Type B pancreatic cell (in vitro differentiated cells): Measurements from ENCODE around the gene MPP1. TPM values are rescaled to one million over a fixed set of nuclear protein-coding genes. Genes with fewer than 3 reads are reported as not detected.
"Not testable (repeated sequence)": the region's sequence is repeated elsewhere in the genome, so short reads cannot be mapped to it uniquely, and the experiment has no call there.

ENCODE experiments used
- DNase-seq: peaks from one replicate; pipeline ENCODE4 v3.0.0; 2021; ENCODE audit warnings: mixed read lengths; ENCODE audit not compliant: unreplicated experiment; ENCODE audit errors: extremely low spot score
- H3K27ac Mint-ChIP-seq: 2 replicates; pipeline ENCODE4 v1.8.0; 2021; ENCODE audit warnings: mild to moderate bottlenecking, mixed read lengths
- H3K27me3 Mint-ChIP-seq: 2 replicates; pipeline ENCODE4 v1.8.0; 2021; ENCODE audit warnings: mixed read lengths
- H3K36me3 Mint-ChIP-seq: 2 replicates; pipeline ENCODE4 v1.8.0; 2021; ENCODE audit warnings: mixed read lengths
- H3K4me1 Mint-ChIP-seq: one replicate; pipeline ENCODE4 v1.8.0; 2021; ENCODE audit warnings: mixed read lengths; ENCODE audit not compliant: unreplicated experiment
- H3K4me3 Mint-ChIP-seq: 2 replicates; pipeline ENCODE4 v1.8.0; 2021; ENCODE audit warnings: mild to moderate bottlenecking, mixed read lengths
- H3K9me3 Mint-ChIP-seq: 2 replicates; pipeline ENCODE4 v1.8.0; 2021; ENCODE audit warnings: mixed read lengths
- CTCF ChIP-seq: fragments of 200-600 bp; sonication (generic); conservative IDR thresholded peaks from 2 replicates; pipeline ENCODE4 v1.5.0; 2021; ENCODE audit warnings: antibody characterized with exemption, mild to moderate bottlenecking
- total RNA-seq: library from RNA; stranded (reverse); gene quantifications from 2 replicates; pipeline ENCODE4 v1.2.1, GENCODE V29; 2021; ENCODE audit warnings: low replicate concordance

The MPP1 gene
- total RNA-seq, 1 donor from 2014 or later: 13.8 TPM

- no peaks in the 10 kb centered on the region for H3K36me3 Mint-ChIP-seq
- H3K4me3 Mint-ChIP-seq: no peak overlapping the region
- no peaks in the 10 kb centered on the region for H3K9me3 Mint-ChIP-seq
- H3K4me1 Mint-ChIP-seq: no peaks in the 10 kb centered on the region
- DNase-seq: no peak
- TF ChIP-seq CTCF: no peak
- no peaks in the 10 kb centered on the region for H3K27me3 Mint-ChIP-seq
- H3K27ac Mint-ChIP-seq: no peak overlapping the region
Observed at GRCh38 chrX:154824638-154825037, 19.4 kb upstream of the MPP1 start.

- no peak overlapping the region for H3K27ac Mint-ChIP-seq
- no peak for TF ChIP-seq CTCF
- H3K36me3 Mint-ChIP-seq: no peaks in the 10 kb centered on the region
- no peaks in the 10 kb centered on the region for H3K9me3 Mint-ChIP-seq
- H3K27me3 Mint-ChIP-seq: no peaks in the 10 kb centered on the region
- DNase-seq: no peak
- H3K4me3 Mint-ChIP-seq: no peak overlapping the region
- H3K4me1 Mint-ChIP-seq: no peaks in the 10 kb centered on the region
Observed at GRCh38 chrX:154822029-154822428, 16.7 kb upstream of the MPP1 start.

- Mint-ChIP-seq H3K4me1 (no peaks in the 10 kb centered on the region), H3K27me3 (no peaks in the 10 kb centered on the region), H3K36me3 (no peaks in the 10 kb centered on the region), H3K4me3 (no peak overlapping the region), H3K27ac (no peak overlapping the region), H3K9me3 (no peaks in the 10 kb centered on the region)
- TF ChIP-seq CTCF: no peak
- no peak for DNase-seq
Observed at GRCh38 chrX:154821523-154821922, 16.2 kb upstream of the MPP1 start.

GRCh38 chrX:154819771-154820341 is 14.6 kb upstream of the MPP1 start:
- H3K4me3 Mint-ChIP-seq: no peak overlapping the region

GRCh38 chrX:154818916-154819770 is 13.9 kb upstream of the MPP1 start:
- H3K9me3 Mint-ChIP-seq: no peaks in the 10 kb centered on the region
- no peaks in the 10 kb centered on the region for H3K36me3 Mint-ChIP-seq
- no peaks in the 10 kb centered on the region for H3K4me1 Mint-ChIP-seq
- no peaks in the 10 kb centered on the region for H3K27me3 Mint-ChIP-seq
- no peak for DNase-seq
- no peak overlapping the region for H3K27ac Mint-ChIP-seq
- TF ChIP-seq CTCF: no peak
- no peak overlapping the region for H3K4me3 Mint-ChIP-seq

More at GRCh38 chrX:154819771-154820341, 14.6 kb upstream of the MPP1 start:
- Mint-ChIP-seq H3K4me1 (no peaks in the 10 kb centered on the region), H3K9me3 (no peaks in the 10 kb centered on the region), H3K36me3 (no peaks in the 10 kb centered on the region), H3K27me3 (no peaks in the 10 kb centered on the region), H3K27ac (no peak overlapping the region)
- no peak for TF ChIP-seq CTCF
- no peak for DNase-seq

- H3K9me3 Mint-ChIP-seq, H3K4me1 Mint-ChIP-seq: not testable (repeated sequence)
Observed at GRCh38 chrX:154817048-154817618, 11.8 kb upstream of the MPP1 start.

GRCh38 chrX:154816326-154816898 is 11.1 kb upstream of the MPP1 start:
- not testable (repeated sequence) for H3K9me3 Mint-ChIP-seq, H3K36me3 Mint-ChIP-seq, H3K4me1 Mint-ChIP-seq, H3K4me3 Mint-ChIP-seq, DNase-seq, H3K27me3 Mint-ChIP-seq, H3K27ac Mint-ChIP-seq

More at GRCh38 chrX:154817048-154817618, 11.8 kb upstream of the MPP1 start:
- not testable (repeated sequence) for H3K36me3 Mint-ChIP-seq, H3K27me3 Mint-ChIP-seq, H3K4me3 Mint-ChIP-seq, DNase-seq, H3K27ac Mint-ChIP-seq
